ENCODE measurements around the gene MFNG.
"Not testable (repeated sequence)": the region's sequence is repeated elsewhere in the genome, so short reads cannot be mapped to it uniquely, and the experiment has no call there.

Gene MFNG

GRCh38 chr22:37474447-37475090 is 11.6 kb downstream of the MFNG start:
- H3K27me3 ChIP-seq (ENCODE audit: control insufficient read depth, insufficient read depth, low read length, poor library complexity, severe bottlenecking), result no peaks in the 10 kb centered on the region
- H3K4me3 ChIP-seq (ENCODE audit: insufficient read depth, low read depth, low read length), result no peak overlapping the region
- H3K36me3 ChIP-seq (ENCODE audit: control insufficient read depth, insufficient read depth, low read length), result no peaks in the 10 kb centered on the region
- H3K9me3 ChIP-seq (ENCODE audit: control insufficient read depth, low read length), result no peaks in the 10 kb centered on the region
- no peak overlapping the region for H3K27ac ChIP-seq (ENCODE audit: insufficient read depth, low read depth, low read length, poor library complexity, severe bottlenecking)
- H3K4me1 ChIP-seq (ENCODE audit: control insufficient read depth, insufficient read depth, low read length), result no peaks in the 10 kb centered on the region
- 91 to 93% methylated on average over 11 of the region's 11 CpGs for WGBS, 2 experiments

- no peak overlapping the region for H3K27ac ChIP-seq (ENCODE audit: insufficient read depth, low read depth, low read length, poor library complexity, severe bottlenecking)
- H3K36me3 ChIP-seq (ENCODE audit: control insufficient read depth, insufficient read depth, low read length), result no peaks in the 10 kb centered on the region
- H3K27me3 ChIP-seq (ENCODE audit: control insufficient read depth, insufficient read depth, low read length, poor library complexity, severe bottlenecking), result no peaks in the 10 kb centered on the region
- H3K4me3 ChIP-seq (ENCODE audit: insufficient read depth, low read depth, low read length), result no peak overlapping the region
- no peaks in the 10 kb centered on the region for H3K4me1 ChIP-seq (ENCODE audit: control insufficient read depth, insufficient read depth, low read length)
- WGBS, 2 experiments, result 92 to 94% methylated on average over 8 of the region's 8 CpGs
- no peaks in the 10 kb centered on the region for H3K9me3 ChIP-seq (ENCODE audit: control insufficient read depth, low read length)
These were observed 12.7 kb downstream of the MFNG start for GRCh38 chr22:37473437-37473946.

- Histone ChIP-seq H3K27ac (ENCODE audit: insufficient read depth, low read depth, low read length, poor library complexity, severe bottlenecking) (no peak overlapping the region), H3K4me1 (ENCODE audit: control insufficient read depth, insufficient read depth, low read length) (peaks cover 3% of the 10 kb centered on the region), H3K36me3 (ENCODE audit: control insufficient read depth, insufficient read depth, low read length) (no peaks in the 10 kb centered on the region), H3K9me3 (ENCODE audit: control insufficient read depth, low read length) (no peaks in the 10 kb centered on the region), H3K4me3 (ENCODE audit: insufficient read depth, low read depth, low read length) (no peak overlapping the region), H3K27me3 (ENCODE audit: control insufficient read depth, insufficient read depth, low read length, poor library complexity, severe bottlenecking) (no peaks in the 10 kb centered on the region)
- WGBS, 2 experiments, result 29 to 33% methylated on average over 8 of the region's 8 CpGs
These were observed 13.7 kb downstream of the MFNG start for GRCh38 chr22:37472418-37473006.

GRCh38 chr22:37471727-37472417 is 14.3 kb downstream of the MFNG start:
- no peaks in the 10 kb centered on the region for H3K27me3 ChIP-seq (ENCODE audit: control insufficient read depth, insufficient read depth, low read length, poor library complexity, severe bottlenecking)
- WGBS, 2 experiments, result 93 to 94% methylated on average over 9 of the region's 9 CpGs

GRCh38 chr22:37470087-37470445 is 16.1 kb downstream of the MFNG start:
- H3K4me1 ChIP-seq (ENCODE audit: control insufficient read depth, insufficient read depth, low read length), result peaks cover 8% of the 10 kb centered on the region
- H3K27me3 ChIP-seq (ENCODE audit: control insufficient read depth, insufficient read depth, low read length, poor library complexity, severe bottlenecking), result no peaks in the 10 kb centered on the region
- no peaks in the 10 kb centered on the region for H3K9me3 ChIP-seq (ENCODE audit: control insufficient read depth, low read length)
- no peak overlapping the region for H3K27ac ChIP-seq (ENCODE audit: insufficient read depth, low read depth, low read length, poor library complexity, severe bottlenecking)
- WGBS, 2 experiments, result 85 to 93% methylated on average over 5 of the region's 5 CpGs
- no peaks in the 10 kb centered on the region for H3K36me3 ChIP-seq (ENCODE audit: control insufficient read depth, insufficient read depth, low read length)
- no peak overlapping the region for H3K4me3 ChIP-seq (ENCODE audit: insufficient read depth, low read depth, low read length)

More at GRCh38 chr22:37471727-37472417, 14.3 kb downstream of the MFNG start:
- Histone ChIP-seq H3K27ac (ENCODE audit: insufficient read depth, low read depth, low read length, poor library complexity, severe bottlenecking) (no peak overlapping the region), H3K4me1 (ENCODE audit: control insufficient read depth, insufficient read depth, low read length) (peaks cover 8% of the 10 kb centered on the region), H3K36me3 (ENCODE audit: control insufficient read depth, insufficient read depth, low read length) (no peaks in the 10 kb centered on the region), H3K9me3 (ENCODE audit: control insufficient read depth, low read length) (no peaks in the 10 kb centered on the region), H3K4me3 (ENCODE audit: insufficient read depth, low read depth, low read length) (no peak overlapping the region)

- Histone ChIP-seq H3K27me3 (ENCODE audit: control insufficient read depth, insufficient read depth, low read length, poor library complexity, severe bottlenecking) (no peaks in the 10 kb centered on the region), H3K9me3 (ENCODE audit: control insufficient read depth, low read length) (no peaks in the 10 kb centered on the region), H3K36me3 (ENCODE audit: control insufficient read depth, insufficient read depth, low read length) (no peaks in the 10 kb centered on the region), H3K27ac (ENCODE audit: insufficient read depth, low read depth, low read length, poor library complexity, severe bottlenecking) (no peak overlapping the region), H3K4me3 (ENCODE audit: insufficient read depth, low read depth, low read length) (no peak overlapping the region), H3K4me1 (ENCODE audit: control insufficient read depth, insufficient read depth, low read length) (peaks cover 8% of the 10 kb centered on the region)
- WGBS, 2 experiments, result 88 to 94% methylated on average over 8 of the region's 8 CpGs
These were observed 16.6 kb downstream of the MFNG start for GRCh38 chr22:37469416-37470086.

- not testable (repeated sequence) for H3K27ac ChIP-seq (ENCODE audit: insufficient read depth, low read depth, low read length, poor library complexity, severe bottlenecking); H3K4me3 ChIP-seq (ENCODE audit: insufficient read depth, low read depth, low read length); H3K36me3 ChIP-seq (ENCODE audit: control insufficient read depth, insufficient read depth, low read length); H3K9me3 ChIP-seq (ENCODE audit: control insufficient read depth, low read length); H3K4me1 ChIP-seq (ENCODE audit: control insufficient read depth, insufficient read depth, low read length); H3K27me3 ChIP-seq (ENCODE audit: control insufficient read depth, insufficient read depth, low read length, poor library complexity, severe bottlenecking)
- WGBS, 2 experiments, result 91 to 94% methylated on average over 14 of the region's 14 CpGs
These were observed 17.9 kb downstream of the MFNG start for GRCh38 chr22:37468201-37468695.

GRCh38 chr22:37467391-37467955 is 18.7 kb downstream of the MFNG start:
- H3K4me3 ChIP-seq (ENCODE audit: insufficient read depth, low read depth, low read length), result no peak overlapping the region
- WGBS, 2 experiments, result 46 to 49% methylated on average over 14 of the region's 14 CpGs

GRCh38 chr22:37464181-37464580 is 22.0 kb downstream of the MFNG start:
- 72 to 83% methylated on average over 4 of the region's 4 CpGs for WGBS, 2 experiments
- Histone ChIP-seq H3K27me3 (ENCODE audit: control insufficient read depth, insufficient read depth, low read length, poor library complexity, severe bottlenecking) (no peaks in the 10 kb centered on the region), H3K4me3 (ENCODE audit: insufficient read depth, low read depth, low read length) (no peak overlapping the region), H3K4me1 (ENCODE audit: control insufficient read depth, insufficient read depth, low read length) (peaks cover 8% of the 10 kb centered on the region), H3K9me3 (ENCODE audit: control insufficient read depth, low read length) (no peaks in the 10 kb centered on the region), H3K27ac (ENCODE audit: insufficient read depth, low read depth, low read length, poor library complexity, severe bottlenecking) (no peak overlapping the region), H3K36me3 (ENCODE audit: control insufficient read depth, insufficient read depth, low read length) (no peaks in the 10 kb centered on the region)

More at GRCh38 chr22:37467391-37467955, 18.7 kb downstream of the MFNG start:
- H3K27ac ChIP-seq (ENCODE audit: insufficient read depth, low read depth, low read length, poor library complexity, severe bottlenecking), result no peak overlapping the region
- H3K9me3 ChIP-seq (ENCODE audit: control insufficient read depth, low read length), result no peaks in the 10 kb centered on the region
- H3K36me3 ChIP-seq (ENCODE audit: control insufficient read depth, insufficient read depth, low read length), result no peaks in the 10 kb centered on the region
- H3K27me3 ChIP-seq (ENCODE audit: control insufficient read depth, insufficient read depth, low read length, poor library complexity, severe bottlenecking), result no peaks in the 10 kb centered on the region
- H3K4me1 ChIP-seq (ENCODE audit: control insufficient read depth, insufficient read depth, low read length), result peaks cover 8% of the 10 kb centered on the region

Measured in ectodermal cell (in vitro differentiated cells).